Dedifferentiated amniotic fluid mesenchymal stem cell (primary cell): ENCODE measurements around the gene PLPPR4.
"Not testable (repeated sequence)": the region's sequence is repeated elsewhere in the genome, so short reads cannot be mapped to it uniquely, and the experiment has no call there.

ENCODE experiments used
- DNase-seq: peaks from one replicate; pipeline ENCODE4 v3.0.0-alpha.2; 2016; ENCODE audit errors: extremely low spot score

PLPPR4 gene

GRCh38 chr1:99264201-99265021 is at the start of gene PLPPR4:
PLPPR4 (plus strand) TSS chr1:99264492; CDS start chr1:99264594, 102 bp downstream.
- peak; percentile 19 for DNase-seq

- DNase-seq: no peak
Observed at GRCh38 chr1:99216956-99217355, 47.3 kb upstream of the PLPPR4 start.

GRCh38 chr1:99217599-99217998 is 46.7 kb upstream of the PLPPR4 start:
- no peak for DNase-seq

- no peak for DNase-seq
Observed at GRCh38 chr1:99218572-99218971, 45.7 kb upstream of the PLPPR4 start.

GRCh38 chr1:99218999-99219398 is 45.3 kb upstream of the PLPPR4 start:
- DNase-seq: no peak

GRCh38 chr1:99227056-99227897 is 37.0 kb upstream of the PLPPR4 start:
- no peak for DNase-seq

DNA sequence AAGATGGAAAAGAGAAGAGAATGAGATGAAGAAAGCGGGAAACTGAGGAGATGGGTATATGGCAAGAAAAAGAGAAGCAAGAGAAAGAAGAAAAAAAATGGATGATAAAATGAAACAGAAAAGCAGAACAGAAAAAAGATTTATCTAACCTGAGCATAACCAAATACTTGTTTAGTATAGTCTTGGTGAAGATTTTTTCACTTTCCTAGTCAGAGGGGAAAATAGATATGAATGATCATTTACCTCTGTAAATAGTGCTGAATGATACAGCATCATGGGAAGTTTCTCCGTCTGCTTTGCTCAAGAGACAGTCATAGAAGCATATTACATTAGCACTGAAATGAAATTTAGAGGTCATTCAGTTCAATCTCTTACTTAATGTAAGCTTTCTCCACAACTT is 36.1 kb upstream of the PLPPR4 start:
- DNase-seq: no peak

DNA sequence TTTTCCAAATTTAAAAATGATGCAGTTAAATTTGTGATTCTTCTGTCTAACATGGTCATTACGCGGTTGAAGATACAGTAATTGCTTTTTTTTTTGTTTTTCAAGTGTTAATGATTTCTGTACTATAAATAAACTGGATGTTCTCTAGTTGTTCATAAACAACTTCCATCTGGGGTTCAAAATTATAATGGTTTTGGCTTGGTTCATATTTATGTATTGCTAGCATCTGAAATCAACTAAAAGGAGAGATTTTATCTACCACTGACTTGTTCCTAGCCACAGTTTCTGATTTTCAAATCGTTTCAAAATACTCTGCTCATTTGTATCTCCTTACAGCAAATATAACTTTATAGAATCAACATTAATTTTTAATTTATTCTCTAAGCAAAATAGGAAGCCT is 35.2 kb upstream of the PLPPR4 start:
- DNase-seq: no peak

- no peak for DNase-seq
Observed at GRCh38 chr1:99230695-99231094, 33.6 kb upstream of the PLPPR4 start.

DNA sequence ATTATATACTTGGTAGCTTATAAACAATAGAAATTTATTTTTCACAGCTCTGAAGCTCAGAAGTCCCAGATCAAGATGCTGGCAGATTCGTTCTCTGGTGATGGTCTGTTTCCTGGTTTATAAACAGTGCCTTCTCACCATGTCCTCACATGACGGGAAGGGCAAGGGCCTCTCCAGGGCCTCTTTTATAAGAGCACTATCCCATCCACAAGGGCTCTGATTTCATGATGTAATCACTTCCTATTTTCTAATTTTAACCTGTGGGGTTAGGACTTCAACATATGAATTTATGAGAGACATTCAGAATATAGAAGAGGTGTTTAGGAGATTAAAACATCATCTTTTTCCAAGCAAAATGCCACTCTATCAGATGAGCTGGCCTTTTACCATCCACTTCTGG is 32.1 kb upstream of the PLPPR4 start:
- no peak for DNase-seq

DNA sequence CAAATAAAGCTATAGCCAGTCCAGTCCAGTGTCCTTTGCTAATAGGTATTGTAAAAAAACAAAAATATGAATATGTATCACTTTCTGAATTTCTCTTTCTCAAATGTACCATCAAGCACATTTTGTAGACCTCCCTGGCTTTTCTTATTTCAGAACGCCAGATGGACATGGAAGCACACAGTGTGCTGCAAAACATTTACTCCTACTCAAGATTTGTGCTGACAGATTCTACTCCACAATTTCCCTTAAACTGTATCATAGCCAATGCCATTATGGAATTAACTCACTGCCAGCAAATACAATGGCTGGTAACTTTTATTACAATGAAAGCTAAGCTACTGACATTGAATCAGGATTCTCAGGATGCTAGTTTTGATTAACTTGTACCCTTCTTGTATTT is 30.8 kb upstream of the PLPPR4 start:
- no peak for DNase-seq

- no peak for DNase-seq
Observed at GRCh38 chr1:99236756-99237155, 27.5 kb upstream of the PLPPR4 start.

- no peak for DNase-seq
Observed at GRCh38 chr1:99239690-99240089, 24.6 kb upstream of the PLPPR4 start.

- DNase-seq: no peak
Observed at GRCh38 chr1:99240621-99241020, 23.7 kb upstream of the PLPPR4 start.

- DNase-seq: no peak
Observed at GRCh38 chr1:99246152-99246551, 18.1 kb upstream of the PLPPR4 start.

- no peak for DNase-seq
Observed at GRCh38 chr1:99247199-99247598, 17.1 kb upstream of the PLPPR4 start.

- DNase-seq: no peak
Observed at GRCh38 chr1:99250728-99251127, 13.6 kb upstream of the PLPPR4 start.

- DNase-seq: no peak
Observed at GRCh38 chr1:99251308-99251707, 13.0 kb upstream of the PLPPR4 start.

- DNase-seq: no peak
Observed at GRCh38 chr1:99252630-99253029, 11.7 kb upstream of the PLPPR4 start.

GRCh38 chr1:99260402-99260801 is 3.9 kb upstream of the PLPPR4 start:
- DNase-seq: not testable (repeated sequence)

- no peak for DNase-seq
Observed at GRCh38 chr1:99265124-99265523, 832 bp downstream of the PLPPR4 start.

GRCh38 chr1:99266726-99267125 is 2.4 kb downstream of the PLPPR4 start:
- peak; percentile 87 for DNase-seq

DNA sequence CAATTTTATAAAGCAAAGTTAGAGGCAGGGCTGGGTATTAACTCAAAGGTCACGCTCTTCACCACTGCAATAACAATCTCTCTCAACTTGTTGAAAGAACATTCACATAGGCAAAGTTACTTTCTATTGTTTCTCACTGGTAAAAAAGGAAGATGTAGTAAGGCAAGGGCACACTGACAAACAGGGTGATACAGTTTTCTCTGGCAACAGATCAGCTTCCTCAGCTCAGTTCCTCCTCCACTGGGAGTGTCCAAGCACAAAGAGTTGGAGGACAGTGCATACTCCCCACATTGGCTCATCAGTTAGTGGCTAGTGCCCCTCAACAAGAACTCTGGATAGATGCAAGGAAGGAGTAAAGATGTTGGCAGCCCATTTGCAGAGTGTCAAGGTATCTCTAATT is 3.7 kb downstream of the PLPPR4 start:
- DNase-seq: no peak
